Tibial artery (tissue), 4 donors: ENCODE data around the gene LRP10.

Experiments
- DNase-seq, 2 donors: peaks; one replicate each; pipeline ENCODE4 v3.0.0-alpha.2; 2019
- H3K27ac ChIP-seq, 2 donors: fragments of 200-600 bp; sonication (generic) in 1 of 2; 1 replicate in 1 of 2; 2 replicates in 1 of 2; pipeline ENCODE4 v1.5.1; 2018 to 2019; ENCODE audit warnings: mild to moderate bottlenecking in 1 of 2
- H3K27me3 ChIP-seq, 2 donors: fragments of 200-600 bp; sonication (generic) in 1 of 2; one replicate each; pipeline versions ENCODE4 v1.5.1 to v1.6.0; 2016 to 2019
- H3K36me3 ChIP-seq, 3 donors: fragments of 200-600 bp; sonication (generic) in 2 of 3; one replicate each; pipeline ENCODE4 v1.5.1; 2016 to 2019; ENCODE audit warnings: mild to moderate bottlenecking in 2 of 3
- H3K4me1 ChIP-seq, 4 donors: fragments of 200-600 bp; sonication (generic) in 2 of 4; 1 replicate in 3 of 4; 2 replicates in 1 of 4; pipeline ENCODE4 v1.5.1; 2016 to 2019
- H3K4me3 ChIP-seq, 2 donors: fragments of 200-600 bp; sonication (generic) in 1 of 2; 1 replicate in 1 of 2; 2 replicates in 1 of 2; pipeline ENCODE4 v1.5.1; 2018 to 2019; ENCODE audit warnings: mild to moderate bottlenecking in 2 of 2
- H3K9me3 ChIP-seq, 3 donors: fragments of 200-600 bp; sonication (generic) in 1 of 3; one replicate each; pipeline ENCODE4 v1.5.1; 2016 to 2019
- intact Hi-C: fragments of 100-400 bp; cut with DNase I; formaldehyde crosslinking; loops from one replicate; pipeline ENCODE4 v1.15.0; 2023; ENCODE audit warnings: low total_unique reads
- TF ChIP-seq, protein P1 (sequence below), 2 experiments: fragments of 200-600 bp in 1 of 2; fragments of 450-650 bp in 1 of 2; IDR thresholded peaks; one replicate each; pipeline ENCODE4 v1.5.1; 2017 to 2019; ENCODE audit warnings: antibody characterized with exemption in 2 of 2, mild to moderate bottlenecking in 1 of 2, moderate library complexity in 1 of 2

LRP10 gene

DNA sequence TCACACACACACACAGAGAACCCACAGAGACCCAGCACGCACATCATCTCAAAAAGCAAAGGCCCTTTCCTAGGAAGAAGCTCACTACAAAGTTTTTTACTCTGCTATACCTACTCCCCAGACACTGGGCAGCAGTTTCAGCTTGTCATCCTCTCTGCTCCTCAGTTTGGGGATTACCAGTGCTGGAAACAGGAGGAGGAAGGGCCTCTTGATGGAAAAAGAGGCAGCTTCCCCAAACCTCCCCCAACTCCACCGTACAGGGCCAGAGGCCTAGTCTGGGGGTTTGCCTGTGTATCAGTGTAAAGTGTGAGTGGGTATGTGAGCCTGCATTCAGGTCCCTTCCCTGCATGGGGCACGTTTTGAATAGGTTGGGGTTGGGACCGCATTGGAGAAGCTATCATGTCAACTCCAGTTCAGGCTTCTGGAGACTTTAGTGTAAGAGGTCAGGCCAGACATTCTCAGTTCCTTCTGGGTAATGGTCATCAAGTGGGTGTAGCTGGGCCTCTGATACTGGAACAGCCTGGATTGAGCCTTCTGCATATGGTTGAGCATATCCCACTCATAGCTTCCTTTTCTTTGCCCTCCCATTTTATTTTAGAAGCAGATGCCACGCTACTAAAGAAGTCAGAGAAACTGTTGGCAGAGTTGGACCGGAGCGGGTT, 12.7 kb downstream of the LRP10 start:
- intact Hi-C loops = no loop called here
- H3K27ac ChIP-seq = no peak overlapping the region
- peak in 1 of 2 donors; percentile 17 for DNase-seq
- no peaks in the 10 kb centered on the region for H3K9me3 ChIP-seq
- peaks cover 0 to 2% (median 0%) of the 10 kb centered on the region in 3 donors for H3K36me3 ChIP-seq
- H3K4me3 ChIP-seq = no peak overlapping the region
- H3K27me3 ChIP-seq = no peaks in the 10 kb centered on the region
- H3K4me1 ChIP-seq = peaks cover 0 to 31% (median 15%) of the 10 kb centered on the region in 4 donors
- TF ChIP-seq, protein P1, sequence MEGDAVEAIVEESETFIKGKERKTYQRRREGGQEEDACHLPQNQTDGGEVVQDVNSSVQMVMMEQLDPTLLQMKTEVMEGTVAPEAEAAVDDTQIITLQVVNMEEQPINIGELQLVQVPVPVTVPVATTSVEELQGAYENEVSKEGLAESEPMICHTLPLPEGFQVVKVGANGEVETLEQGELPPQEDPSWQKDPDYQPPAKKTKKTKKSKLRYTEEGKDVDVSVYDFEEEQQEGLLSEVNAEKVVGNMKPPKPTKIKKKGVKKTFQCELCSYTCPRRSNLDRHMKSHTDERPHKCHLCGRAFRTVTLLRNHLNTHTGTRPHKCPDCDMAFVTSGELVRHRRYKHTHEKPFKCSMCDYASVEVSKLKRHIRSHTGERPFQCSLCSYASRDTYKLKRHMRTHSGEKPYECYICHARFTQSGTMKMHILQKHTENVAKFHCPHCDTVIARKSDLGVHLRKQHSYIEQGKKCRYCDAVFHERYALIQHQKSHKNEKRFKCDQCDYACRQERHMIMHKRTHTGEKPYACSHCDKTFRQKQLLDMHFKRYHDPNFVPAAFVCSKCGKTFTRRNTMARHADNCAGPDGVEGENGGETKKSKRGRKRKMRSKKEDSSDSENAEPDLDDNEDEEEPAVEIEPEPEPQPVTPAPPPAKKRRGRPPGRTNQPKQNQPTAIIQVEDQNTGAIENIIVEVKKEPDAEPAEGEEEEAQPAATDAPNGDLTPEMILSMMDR (IDR thresholded peaks at IDR 0.05) = no peak

DNA sequence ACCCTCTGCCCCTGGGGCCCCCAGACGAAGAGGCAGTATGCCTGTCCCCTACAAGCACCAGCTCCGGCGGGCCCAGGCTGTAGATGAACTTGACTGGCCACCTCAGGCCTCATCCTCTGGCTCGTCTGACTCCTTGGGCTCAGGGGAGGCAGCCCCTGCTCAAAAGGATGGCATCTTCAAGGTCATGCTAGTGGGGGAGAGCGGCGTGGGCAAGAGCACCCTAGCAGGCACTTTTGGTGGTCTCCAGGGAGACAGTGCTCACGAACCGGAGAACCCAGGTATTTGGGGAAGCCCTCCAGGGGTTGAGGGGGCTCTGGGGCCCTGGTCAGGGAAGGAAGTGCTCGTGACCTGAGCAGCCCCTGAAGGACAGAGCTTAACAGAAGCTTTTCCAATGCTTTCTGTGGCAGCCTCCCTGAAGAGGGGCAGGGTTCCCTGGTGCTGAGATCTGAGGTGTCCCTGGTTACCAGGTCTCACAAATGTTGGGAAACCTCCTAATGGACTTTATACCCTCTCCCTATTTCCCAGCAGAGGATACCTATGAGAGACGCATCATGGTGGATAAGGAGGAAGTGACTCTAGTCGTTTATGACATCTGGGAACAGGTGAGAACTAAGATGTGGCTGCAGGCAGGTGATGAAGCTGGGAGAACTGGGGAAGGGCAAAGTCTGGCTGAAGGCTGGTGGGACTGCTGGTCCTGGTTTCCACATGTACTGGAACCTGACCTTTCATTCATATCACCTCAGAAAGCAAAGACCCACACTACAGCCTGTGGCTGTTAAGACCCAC, 13.4 kb downstream of the LRP10 start:
- H3K27me3 ChIP-seq = no peaks in the 10 kb centered on the region
- H3K4me3 ChIP-seq = no peak overlapping the region
- intact Hi-C loops = no loop called here
- no peaks in the 10 kb centered on the region for H3K9me3 ChIP-seq
- peaks cover 0 to 31% (median 15%) of the 10 kb centered on the region in 4 donors for H3K4me1 ChIP-seq
- no peaks in the 10 kb centered on the region for H3K36me3 ChIP-seq
- TF ChIP-seq, protein P1 (IDR thresholded peaks at IDR 0.05) = no peak
- no peak overlapping the region for H3K27ac ChIP-seq
- DNase-seq = peak in 1 of 2 donors; percentile 60

DNA sequence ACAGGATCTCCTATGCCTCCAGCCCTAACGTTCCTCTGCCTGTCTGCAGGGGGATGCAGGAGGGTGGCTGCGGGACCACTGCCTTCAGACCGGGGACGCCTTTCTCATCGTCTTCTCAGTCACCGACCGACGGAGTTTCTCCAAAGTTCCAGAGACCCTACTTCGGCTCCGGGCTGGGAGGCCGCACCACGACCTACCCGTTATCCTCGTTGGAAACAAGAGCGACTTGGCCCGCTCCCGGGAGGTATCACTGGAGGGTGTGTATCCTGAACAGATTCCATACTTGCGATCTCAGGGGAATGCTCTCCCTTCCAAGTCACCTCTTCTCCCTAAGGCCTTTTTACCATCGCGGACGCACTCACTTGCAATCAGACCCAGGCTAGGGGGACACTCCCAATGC, 14.4 kb downstream of the LRP10 start:
- H3K27ac ChIP-seq = no peak overlapping the region
- H3K4me3 ChIP-seq = peak overlapping the region; percentile 62 to 74
- DNase-seq = peak in 1 of 2 donors; percentile 63
- H3K27me3 ChIP-seq = no peaks in the 10 kb centered on the region
- peaks cover 0 to 31% (median 15%) of the 10 kb centered on the region in 4 donors for H3K4me1 ChIP-seq
- no peaks in the 10 kb centered on the region for H3K36me3 ChIP-seq
- intact Hi-C loops = no loop called here
- TF ChIP-seq, protein P1 (IDR thresholded peaks at IDR 0.05) = no peak
- H3K9me3 ChIP-seq = no peaks in the 10 kb centered on the region

DNA sequence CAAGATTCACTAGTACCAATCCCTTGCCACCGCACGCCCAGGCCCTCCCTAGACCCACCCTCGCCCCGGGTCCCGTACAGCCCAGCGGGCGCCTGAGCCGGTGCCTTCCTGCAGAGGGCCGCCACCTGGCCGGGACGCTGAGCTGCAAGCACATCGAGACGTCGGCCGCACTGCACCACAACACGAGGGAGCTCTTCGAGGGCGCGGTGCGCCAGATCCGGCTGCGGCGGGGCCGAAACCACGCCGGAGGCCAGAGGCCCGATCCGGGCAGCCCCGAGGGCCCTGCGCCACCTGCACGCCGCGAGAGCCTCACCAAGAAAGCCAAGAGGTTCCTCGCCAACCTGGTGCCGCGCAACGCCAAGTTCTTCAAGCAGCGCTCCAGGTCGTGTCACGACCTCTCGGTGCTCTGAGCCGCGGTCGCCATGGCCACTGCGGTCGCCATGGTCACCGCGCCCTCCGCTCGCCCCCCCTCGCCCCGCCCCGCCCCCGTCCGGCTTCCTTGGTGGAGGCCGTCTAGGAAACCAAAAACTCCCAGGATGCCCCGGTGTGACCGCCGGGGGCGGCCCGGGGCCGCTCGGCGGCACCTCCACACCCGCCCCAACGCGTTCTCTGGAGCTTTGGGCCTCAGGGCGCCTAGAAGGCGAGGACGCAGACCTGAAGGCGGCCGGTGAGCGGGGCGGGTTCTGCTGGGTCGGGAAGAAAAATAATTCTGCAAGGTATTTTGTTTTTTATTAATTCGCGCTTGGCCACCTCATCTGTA, 15.1 kb downstream of the LRP10 start:
- TF ChIP-seq, protein P1 (IDR thresholded peaks at IDR 0.05) = no peak
- Histone ChIP-seq H3K36me3 (no peaks in the 10 kb centered on the region), H3K27me3 (no peaks in the 10 kb centered on the region), H3K4me3 (peak overlapping the region; percentile 62 to 74), H3K4me1 (peaks cover 0 to 31% (median 15%) of the 10 kb centered on the region in 4 donors), H3K27ac (peak overlapping the region; percentile 67 to 68), H3K9me3 (no peaks in the 10 kb centered on the region)
- DNase-seq = peak; percentile 38 to 84
- intact Hi-C loops = no loop called here

DNA sequence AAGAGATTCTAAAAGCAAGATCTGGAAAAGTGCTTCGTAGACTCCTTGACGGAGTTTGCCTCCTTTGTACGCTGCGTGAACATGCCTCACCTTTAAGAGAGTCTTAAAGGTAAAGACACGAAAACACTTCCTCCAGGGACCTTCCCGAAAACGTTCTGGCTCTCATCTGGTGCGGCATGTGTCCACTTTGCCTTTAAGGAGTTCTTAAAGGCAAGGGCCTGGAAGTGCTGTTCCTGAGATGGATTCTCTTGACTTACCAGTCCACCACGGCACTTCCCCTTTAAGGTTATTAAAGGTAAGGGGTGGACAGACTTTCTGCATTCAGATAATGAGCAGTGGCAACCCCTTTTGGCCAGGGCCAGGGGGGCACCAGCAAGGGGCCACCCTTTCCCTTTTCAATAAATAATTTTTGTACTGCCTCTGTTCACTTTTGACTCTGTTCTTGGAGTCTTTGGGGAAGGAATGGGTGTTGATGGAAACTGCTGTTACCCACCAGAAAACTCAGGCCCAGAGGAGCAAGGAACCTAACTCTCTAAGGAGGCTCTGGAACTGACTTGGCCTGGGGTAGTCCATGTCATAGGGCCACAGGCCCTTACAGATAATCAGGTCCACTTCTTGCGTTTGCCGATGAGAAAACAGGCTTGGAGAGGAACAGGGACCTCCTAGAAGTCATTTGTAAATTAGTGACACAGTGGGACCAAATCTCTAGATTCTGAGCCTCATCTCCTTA, 15.9 kb downstream of the LRP10 start:
- Histone ChIP-seq H3K27ac (peak overlapping the region; percentile 67 to 68), H3K4me3 (peak overlapping the region; percentile 62 to 74), H3K27me3 (no peaks in the 10 kb centered on the region), H3K36me3 (no peaks in the 10 kb centered on the region), H3K4me1 (peaks cover 0 to 31% (median 15%) of the 10 kb centered on the region in 4 donors), H3K9me3 (no peaks in the 10 kb centered on the region)
- TF ChIP-seq, protein P1 (IDR thresholded peaks at IDR 0.05) = no peak
- intact Hi-C loops = no loop called here
- DNase-seq = peak in 1 of 2 donors; percentile 75
